ENCODE results near the gene ACTR3C. TPM values are rescaled to one million over a fixed set of nuclear protein-coding genes. Genes with fewer than 3 reads are reported as not detected.

Gene ACTR3C
- polyA plus RNA-seq, 4 donors = 6.0 to 12.3 (median 8.7) TPM

- DNase-seq (ENCODE audit: low read depth in 4 of 4, low spot score in 3 of 4) = no peak
These were observed 36.4 kb upstream of the ACTR3C start for GRCh38 chr7:150359622-150360362.

- no peak for DNase-seq (ENCODE audit: low read depth in 4 of 4, low spot score in 3 of 4)
These were observed 35.8 kb upstream of the ACTR3C start for GRCh38 chr7:150358988-150359621.

GRCh38 chr7:150358433-150358832 is 35.1 kb upstream of the ACTR3C start:
- no peak for DNase-seq (ENCODE audit: low read depth in 4 of 4, low spot score in 3 of 4)

GRCh38 chr7:150357771-150358427 is 34.6 kb upstream of the ACTR3C start:
- no peak for DNase-seq (ENCODE audit: low read depth in 4 of 4, low spot score in 3 of 4)

- DNase-seq (ENCODE audit: low read depth in 4 of 4, low spot score in 3 of 4) = no peak
These were observed 33.9 kb upstream of the ACTR3C start for GRCh38 chr7:150357270-150357669.

GRCh38 chr7:150356265-150356897 is 33.0 kb upstream of the ACTR3C start:
- DNase-seq (ENCODE audit: low read depth in 4 of 4, low spot score in 3 of 4) = no peak

DNA sequence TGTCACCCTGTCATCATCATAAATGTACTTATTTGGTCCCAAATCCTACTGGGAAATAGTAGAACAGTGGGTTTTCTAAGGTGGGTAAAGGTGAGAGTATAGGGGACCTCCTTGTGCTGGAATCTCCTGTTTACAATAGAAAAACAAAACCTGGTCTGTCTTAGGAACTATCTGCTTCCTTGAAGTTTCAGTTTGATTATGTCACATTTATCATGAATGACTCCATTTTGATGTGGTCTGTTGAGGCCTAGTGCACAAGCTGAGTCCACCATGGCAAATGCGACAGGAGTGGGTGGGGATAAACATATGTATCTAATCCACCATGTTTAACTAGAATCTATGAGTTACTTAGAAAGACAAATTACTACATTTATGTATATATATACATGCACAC is 32.3 kb upstream of the ACTR3C start:
- DNase-seq (ENCODE audit: low read depth in 4 of 4, low spot score in 3 of 4) = no peak

DNA sequence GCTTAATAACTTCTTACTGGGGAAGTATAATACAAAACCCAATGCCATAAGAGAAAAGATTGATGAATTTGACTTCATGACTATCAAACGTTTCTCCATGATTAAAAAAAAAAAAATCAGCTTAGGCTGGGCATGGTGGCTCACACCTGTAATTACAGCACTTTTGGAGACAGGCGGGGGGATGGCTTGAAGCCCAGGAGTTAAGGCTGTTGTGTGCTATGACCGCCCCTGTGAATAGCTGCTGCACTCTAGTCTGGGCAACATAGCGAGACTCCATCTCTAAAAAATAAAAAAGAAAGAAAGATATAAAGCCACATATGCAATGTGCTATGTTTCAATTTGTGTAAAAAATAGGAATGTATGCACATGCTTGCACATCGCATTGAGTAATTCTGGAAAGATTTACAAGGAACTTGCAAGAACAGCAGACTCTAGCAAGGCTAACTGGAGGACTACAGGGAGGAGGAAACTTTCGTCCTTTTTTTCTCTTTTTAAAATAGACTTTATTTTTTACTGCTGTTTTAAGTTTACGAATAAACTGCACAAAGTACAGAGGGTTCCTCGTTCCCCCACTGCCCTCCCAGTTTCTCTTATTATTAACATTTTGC is 28.3 kb upstream of the ACTR3C start:
- DNase-seq (ENCODE audit: low read depth in 4 of 4, low spot score in 3 of 4) = no peak

DNA sequence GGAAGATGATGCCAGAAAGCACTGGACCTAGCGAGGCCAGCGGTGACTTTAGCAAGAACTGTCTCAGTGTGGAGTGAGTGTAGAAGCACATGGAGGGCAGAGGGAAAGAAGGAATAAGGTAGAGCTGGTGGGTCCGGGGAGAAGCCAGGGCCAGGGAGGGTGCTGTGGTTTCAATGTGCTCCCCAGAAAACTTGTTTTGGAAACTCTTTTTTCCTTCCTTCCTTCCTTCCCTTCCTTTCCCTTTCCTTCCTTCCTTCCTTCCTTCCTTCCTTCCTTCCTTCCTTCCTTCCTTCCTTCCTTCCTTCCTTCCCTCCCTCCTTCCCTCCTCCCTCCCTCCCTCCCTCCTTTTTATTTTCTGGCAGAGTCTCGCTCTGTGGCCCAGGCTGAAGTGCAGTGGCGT is 23.6 kb upstream of the ACTR3C start:
- no peak for DNase-seq (ENCODE audit: low read depth in 4 of 4, low spot score in 3 of 4)

DNA sequence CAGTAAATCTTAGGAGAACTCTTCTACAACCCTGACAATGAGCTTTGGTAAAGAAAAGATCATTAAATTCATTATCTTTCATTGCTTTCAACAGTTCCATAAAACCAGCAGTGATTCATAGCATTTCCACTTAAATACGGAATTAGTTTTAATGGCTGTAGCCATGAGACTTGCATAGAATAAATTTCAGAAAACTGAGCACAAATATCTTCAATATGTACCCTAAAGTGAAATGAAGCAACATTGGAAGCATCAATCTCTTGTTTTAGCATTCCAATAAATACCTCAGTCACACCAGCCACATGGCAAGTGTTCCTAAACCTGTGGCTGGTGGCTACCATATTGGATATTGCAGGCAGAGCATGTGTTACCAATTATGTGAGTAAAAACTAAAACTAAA is 21.7 kb upstream of the ACTR3C start:
- no peak for DNase-seq (ENCODE audit: low read depth in 4 of 4, low spot score in 3 of 4)

DNA sequence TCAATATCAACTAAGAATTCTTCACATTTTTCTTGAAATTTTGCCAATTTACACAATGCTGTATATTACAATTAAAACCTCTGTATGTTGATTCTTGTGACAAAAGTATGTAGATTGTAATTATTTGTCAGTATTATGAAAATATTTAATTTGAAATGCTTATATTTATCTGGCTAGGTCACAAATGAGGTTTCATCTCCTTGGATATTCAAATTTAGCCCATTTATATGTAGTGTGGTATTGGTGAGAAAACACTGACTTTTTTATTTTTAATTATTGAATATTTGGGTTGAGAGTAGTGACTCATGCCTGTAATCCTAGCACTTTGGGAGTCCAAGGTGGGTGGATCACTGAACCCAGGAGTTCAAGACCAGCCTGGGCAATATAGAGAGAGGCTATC is 21.0 kb upstream of the ACTR3C start:
- DNase-seq (ENCODE audit: low read depth in 4 of 4, low spot score in 3 of 4) = no peak

DNA sequence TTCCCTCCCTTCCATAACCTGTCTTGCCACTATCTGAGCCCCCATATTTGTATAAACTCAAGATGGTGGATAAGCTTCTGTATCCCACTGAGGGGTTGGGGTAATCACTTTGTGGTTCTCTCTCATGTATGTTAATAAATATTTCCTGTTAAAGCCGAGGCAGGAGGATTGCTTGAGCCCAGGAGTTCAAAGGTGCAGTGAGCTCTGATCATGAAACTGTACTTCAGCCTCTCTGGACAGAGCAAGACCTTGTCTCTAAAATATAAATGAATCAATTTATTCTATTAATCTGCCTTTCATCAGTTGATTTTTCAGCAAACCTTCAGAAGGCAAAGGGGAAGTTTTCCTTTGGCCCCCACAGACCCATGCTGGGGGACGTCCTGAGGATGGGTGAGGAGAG is 19.9 kb upstream of the ACTR3C start:
- no peak for DNase-seq (ENCODE audit: low read depth in 4 of 4, low spot score in 3 of 4)

- DNase-seq (ENCODE audit: low read depth in 4 of 4, low spot score in 3 of 4) = no peak
These were observed 18.7 kb upstream of the ACTR3C start for GRCh38 chr7:150342121-150342408.

DNA sequence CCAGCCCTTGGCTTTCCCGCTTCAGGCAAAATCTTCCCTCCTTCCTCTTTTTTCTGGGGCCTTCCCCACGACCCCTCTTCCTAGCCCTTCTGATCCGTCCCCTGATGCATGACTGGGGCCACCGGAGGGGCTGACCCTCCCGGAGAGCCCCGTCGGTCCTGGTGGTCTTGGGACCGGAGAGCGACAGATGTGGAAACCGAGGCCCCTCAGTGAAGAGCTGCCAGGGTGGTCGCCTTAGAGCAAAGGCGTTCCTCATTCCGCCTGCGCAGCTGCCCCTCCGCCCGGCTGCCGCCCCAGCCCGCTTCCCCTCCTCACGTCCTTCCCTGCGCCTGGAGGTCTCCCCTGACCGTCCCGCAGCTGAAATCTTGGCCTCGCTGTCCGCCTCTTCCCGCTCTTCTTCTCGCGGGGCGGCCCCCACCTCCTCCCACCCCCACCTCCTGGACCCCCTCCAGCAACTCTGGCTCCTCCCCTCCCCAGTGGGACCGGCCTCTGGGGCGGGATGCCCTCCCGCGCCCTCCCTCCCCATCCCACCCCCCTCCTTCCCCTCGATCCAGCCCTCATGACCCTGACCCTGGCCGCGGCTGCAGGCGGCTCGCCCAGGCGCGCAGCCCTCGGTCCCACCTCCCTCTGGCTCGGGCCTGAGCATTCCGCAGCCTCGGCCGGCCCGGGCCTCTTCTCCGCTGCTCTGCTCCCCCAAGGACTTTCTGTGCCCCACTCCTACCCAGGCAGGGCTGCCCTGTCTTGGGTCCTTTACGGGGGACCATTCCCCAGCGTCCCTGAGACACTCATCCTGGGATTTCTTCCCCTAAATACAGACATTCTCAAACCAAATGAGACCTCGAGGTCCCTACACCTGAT is 18.1 kb upstream of the ACTR3C start, which contains the start of gene RARRES2:
Gene RARRES2 (minus strand): TSS at position 367 of the 858 bp plus-strand sequence. CDS start 1,020 bp downstream, outside the sequence.
- DNase-seq (ENCODE audit: low read depth in 4 of 4, low spot score in 3 of 4) = no peak

GRCh38 chr7:150340875-150341262 is 17.5 kb upstream of the ACTR3C start:
- DNase-seq (ENCODE audit: low read depth in 4 of 4, low spot score in 3 of 4) = no peak

- no peak for DNase-seq (ENCODE audit: low read depth in 4 of 4, low spot score in 3 of 4)
These were observed 16.8 kb upstream of the ACTR3C start for GRCh38 chr7:150340024-150340749.

GRCh38 chr7:150339409-150339809 is 16.1 kb upstream of the ACTR3C start:
- no peak for DNase-seq (ENCODE audit: low read depth in 4 of 4, low spot score in 3 of 4)

- DNase-seq (ENCODE audit: low read depth in 4 of 4, low spot score in 3 of 4) = no peak
These were observed 15.0 kb upstream of the ACTR3C start for GRCh38 chr7:150338166-150338829.

GRCh38 chr7:150337659-150338081 is 14.3 kb upstream of the ACTR3C start:
- DNase-seq (ENCODE audit: low read depth in 4 of 4, low spot score in 3 of 4) = no peak
